Stimulated activated CD4-positive, alpha-beta T cell treated with anti-CD3 and anti-CD28 coated beads, TNF-alpha, amount 100 ng/mL, for 24 hours (primary cell): ENCODE measurements around the gene SLC4A8.
"Not testable (repeated sequence)": the region's sequence is repeated elsewhere in the genome, so short reads cannot be mapped to it uniquely, and the experiment has no call there.

ENCODE experiments used
- DNase-seq, 3 experiments: peaks; one replicate each; pipeline ENCODE4 v3.0.0-alpha.2; 2020; ENCODE audit warnings: low read depth in 3 of 3

The SLC4A8 gene

DNA sequence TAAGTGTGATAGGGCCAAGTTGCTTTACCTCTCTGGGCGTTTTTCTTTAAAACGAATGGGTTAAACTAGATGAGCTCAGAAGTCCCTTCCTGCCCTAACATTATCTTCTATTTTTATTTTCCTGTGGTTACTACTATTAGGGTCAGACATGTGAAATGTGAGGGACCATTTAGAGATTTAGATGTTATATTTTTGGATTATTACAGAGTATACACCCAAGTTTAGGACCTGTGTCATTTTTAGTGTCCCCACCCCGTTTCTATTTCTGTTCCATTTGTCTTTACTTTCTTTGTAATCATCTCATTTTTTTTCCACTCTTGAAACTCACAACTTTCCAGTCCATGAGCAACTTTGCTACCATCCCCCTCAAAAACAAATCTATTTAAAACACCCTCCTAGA is 56.3 kb downstream of the SLC4A8 start:
- DNase-seq = no peak

DNA sequence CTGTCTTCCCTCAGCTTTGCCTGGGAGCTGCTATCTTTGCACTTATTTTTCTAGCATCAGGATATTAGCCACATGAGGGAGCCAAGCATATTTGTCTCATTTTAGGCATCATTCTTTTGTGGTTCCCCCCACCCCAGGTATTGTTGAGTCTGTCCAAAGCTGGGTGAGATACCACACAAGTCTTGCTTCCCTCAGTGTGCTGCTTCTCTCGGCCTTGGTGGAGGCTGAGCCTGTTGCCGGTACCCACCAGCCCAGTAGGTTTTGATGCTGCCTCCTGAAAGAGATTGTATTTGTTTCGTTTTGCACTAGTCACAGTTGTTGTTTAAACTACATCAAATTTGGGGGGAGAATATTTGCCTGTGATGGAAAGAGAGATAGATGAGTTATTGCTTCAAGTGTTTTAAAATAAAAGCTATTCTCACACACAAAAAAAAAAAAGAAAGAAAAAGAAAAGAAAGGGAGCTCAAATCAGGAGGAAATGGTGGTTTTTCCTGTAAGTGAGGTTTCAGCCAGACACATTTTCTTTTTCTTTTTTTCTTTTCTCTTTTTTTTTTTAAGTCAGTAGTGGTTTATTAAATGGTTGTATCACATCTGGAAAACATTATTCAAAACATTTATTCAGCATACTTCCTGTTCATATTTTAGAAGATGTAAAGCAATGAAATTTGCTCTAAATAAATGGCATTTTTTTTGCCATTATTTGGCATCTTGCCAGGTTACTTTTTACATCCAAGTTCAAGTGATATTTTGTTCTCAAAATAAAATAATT is 58.5 kb downstream of the SLC4A8 start:
- DNase-seq = peak in 1 of 3 experiments; percentile 13

DNA sequence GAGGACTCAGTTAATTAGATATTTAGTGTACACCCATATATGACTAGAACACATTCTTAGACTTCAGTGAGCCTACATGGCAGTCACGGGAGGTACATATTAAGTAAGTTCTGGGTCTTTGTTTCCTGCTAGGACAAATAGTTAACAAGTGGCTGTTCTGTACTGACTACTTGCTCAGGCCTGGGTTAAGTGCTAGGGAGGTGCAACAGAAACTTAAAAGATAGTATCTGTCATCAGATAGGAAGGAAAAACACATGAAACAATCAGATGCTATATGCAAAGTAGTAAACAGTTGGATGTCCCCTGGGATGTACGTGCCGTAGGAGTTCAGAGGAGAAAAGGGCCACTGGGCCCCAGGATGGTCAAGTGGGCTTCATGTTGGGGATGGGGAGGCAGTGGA is 59.5 kb downstream of the SLC4A8 start:
- DNase-seq = no peak

DNA sequence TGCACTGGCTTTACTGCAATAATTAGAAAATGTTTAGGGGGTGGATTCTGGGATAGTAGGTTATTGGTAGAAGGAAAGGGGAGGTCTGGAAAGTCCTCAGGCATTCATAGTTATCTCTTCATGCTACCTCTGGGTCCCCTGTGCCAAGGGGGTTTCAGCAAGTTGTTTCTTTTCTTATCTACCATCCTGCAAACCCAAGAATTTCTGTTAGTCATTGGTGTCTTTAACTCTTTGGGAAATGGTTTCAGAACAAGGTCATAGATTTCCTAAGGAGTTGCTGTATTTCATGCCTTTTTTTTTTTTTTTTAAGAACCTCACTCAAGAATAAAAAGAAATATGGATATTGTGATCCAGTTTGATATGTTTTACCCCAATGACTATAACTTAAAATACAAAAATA is 63.6 kb downstream of the SLC4A8 start:
- DNase-seq = no peak

DNA sequence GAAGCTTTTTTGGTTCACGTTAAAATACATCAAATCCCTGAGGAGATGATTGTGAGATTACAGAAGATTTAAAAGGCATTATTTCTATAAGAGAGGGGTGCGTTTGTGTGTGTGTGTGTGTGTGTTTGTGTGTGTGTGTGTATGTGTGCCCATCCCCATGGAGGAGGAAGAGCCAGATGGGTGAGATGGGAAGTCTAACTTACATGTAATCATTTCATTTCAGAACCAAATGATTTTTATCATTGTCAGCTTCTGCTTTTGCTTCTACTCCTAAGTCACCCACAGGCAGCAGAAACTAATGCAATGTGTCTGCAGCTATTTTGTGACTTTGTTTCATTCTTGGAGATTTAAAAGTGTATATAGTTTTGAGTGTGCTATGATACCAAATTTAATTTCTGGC is 68.7 kb downstream of the SLC4A8 start:
- no peak for DNase-seq

DNA sequence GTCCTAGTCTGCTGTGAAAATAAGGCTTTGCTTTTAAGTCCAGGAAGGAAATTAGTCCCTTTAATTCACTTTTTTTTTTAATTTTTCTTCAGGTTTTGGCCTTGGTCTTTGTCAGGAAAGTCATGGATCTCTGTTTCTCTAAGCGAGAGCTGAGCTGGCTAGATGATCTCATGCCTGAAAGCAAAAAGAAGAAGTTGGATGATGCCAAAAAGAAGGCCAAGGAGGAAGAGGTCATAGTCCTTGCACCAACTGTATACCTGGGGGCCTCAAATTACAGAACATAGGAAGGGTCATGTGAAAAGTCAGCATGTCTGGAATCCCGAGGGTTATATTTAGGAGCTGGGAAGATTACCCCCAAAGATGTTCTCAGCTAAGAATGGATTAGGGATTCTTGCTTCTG is 72.3 kb downstream of the SLC4A8 start:
- DNase-seq = no peak

DNA sequence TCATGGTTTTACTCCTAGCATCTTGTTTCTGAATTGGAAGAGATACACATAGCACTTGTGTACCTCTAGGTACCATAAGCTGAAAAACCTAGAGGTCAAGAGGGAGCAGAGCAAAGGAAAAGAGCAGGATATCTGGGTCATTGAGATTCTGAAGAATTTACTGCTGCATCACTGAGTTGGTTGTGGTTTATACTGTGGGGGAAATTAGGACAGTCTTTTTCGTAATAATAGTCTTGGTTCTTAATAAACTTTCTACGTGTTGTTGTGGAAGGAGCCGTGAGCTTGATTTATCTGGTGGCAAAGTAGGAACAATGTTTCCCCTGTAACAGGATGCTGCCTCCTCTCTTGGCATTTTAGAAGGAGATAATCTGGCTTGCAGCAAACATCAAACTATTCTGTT is 80.2 kb downstream of the SLC4A8 start:
- DNase-seq = no peak

DNA sequence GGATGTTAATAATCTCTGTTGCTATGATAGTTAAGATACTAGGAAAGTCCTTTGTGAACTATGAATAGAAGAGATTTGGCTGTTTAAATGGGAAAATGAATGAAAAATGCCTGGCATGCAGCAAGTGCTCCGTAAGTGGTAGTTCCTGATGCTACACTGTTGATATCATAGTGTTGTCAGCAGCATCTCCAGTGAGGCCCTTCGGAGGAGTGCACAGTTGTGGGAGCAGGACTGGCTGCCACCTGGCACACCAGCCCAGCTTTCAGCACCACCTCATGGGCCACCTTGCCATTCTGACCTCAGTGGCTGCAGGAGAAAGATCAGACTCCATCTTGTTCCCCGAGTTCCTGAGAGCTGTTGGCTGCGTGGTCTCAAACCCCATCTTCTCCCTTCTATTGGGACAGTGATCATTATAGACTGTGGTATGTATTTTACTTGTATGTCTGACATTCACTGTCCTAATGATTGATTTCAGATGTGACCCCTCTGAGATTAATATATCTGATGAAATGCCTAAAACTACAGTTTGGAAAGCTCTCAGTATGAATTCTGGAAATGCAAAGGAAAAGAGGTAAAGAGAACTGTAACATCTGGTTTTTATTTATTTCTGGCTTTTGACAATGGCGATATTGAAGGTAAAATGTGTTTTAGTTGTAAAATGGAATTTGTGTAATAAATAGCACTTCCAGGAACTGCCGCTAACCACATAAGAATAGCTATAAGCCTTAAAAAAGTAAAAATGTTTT is 80.9 kb downstream of the SLC4A8 start:
- DNase-seq = no peak

DNA sequence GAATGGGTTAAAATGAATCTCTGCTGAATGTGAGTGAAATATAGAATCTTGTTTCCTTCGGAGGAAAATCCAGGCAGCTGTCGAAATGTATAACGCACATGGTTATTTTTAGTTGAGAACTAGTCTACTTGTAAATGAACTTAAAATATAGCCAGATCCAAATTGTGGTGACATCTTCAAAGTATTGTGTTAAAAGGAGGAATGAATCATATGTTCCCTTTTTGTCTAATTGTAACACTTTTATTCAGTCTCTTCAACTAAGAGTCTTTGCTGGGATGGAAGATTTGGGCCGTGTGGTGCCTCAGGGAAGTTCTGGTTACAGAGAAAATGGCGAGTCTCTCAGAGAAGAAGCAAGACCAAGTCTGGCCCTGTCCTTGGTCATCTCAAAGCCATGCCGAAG is 82.5 kb downstream of the SLC4A8 start:
- DNase-seq = no peak

DNA sequence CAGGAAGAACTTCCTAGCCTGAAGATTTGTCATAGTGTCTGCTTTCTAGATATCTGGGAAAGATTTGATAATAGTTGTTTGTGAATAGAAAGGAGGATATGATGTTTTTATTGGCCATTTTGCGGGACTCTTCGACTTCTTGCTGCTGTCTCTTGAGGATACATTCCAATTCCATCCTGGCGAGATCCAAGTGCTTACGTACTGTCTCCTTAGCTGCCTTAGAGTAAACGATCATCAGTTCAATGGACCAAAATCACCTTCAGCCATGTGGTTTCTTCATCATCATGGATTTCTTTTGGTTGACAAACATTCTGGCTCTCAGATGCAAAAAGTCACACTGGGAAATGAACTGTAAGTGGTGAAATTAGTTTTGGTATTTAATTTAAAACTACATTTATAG is 83.7 kb downstream of the SLC4A8 start:
- DNase-seq = no peak

DNA sequence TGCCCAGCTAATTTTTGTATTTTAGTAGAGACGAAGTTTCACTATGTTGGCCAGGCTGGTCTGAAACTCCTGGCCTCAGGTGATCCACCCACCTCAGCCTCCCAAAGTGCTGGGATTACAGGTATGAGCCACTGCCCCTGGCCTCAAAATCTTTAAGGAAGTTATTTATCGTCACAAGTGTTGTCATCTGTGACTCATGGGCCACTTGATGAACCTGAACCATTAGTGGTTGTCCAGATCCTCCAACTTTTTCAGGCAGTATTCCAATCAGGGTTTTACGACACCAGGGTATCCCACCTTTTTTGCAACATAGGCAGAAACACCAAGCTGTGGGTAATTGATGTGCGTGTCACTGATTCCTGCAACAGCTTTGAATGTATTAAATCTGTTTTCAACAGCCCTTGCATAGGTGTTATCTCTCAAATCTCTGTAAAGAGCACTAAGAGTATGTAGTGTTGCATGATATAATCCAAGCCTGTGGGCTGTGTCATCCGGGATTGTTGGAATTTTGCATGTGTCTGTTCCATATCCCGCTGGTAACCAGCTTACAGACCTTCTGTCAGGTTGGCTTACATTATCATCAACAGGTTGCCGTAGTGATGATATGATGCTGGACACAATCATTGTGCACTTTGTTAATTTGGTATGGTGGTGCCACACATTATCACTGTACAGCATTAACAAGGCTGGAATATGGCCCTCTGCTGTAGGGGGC is 87.1 kb downstream of the SLC4A8 start:
- DNase-seq = no peak

GRCh38 chr12:51512438-51512837 is 87.8 kb downstream of the SLC4A8 start:
- DNase-seq = no peak

GRCh38 chr12:51515037-51515436 is 90.4 kb downstream of the SLC4A8 start:
- DNase-seq = not testable (repeated sequence)

DNA sequence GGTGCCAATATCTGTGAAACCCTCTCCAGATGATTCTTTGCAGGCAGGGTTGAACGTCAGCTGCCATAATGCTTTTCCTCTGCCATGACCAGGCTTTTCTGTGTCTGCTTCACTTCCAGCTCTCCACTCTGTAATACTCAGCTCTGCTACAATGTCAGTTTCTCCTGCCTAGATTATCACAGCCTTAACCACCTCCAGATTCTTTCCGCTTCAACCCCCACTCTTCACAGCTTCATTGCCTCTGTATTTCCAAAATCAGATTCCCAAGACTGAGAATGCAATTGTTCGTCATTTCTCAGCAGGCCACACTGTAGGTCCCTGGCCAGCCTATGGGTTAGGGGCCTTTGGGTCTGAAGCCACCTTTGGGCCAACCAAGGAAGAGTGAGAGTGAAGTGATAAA is 92.7 kb downstream of the SLC4A8 start:
- no peak for DNase-seq

GRCh38 chr12:51517800-51518199 is 93.2 kb downstream of the SLC4A8 start:
- no peak for DNase-seq

GRCh38 chr12:51519755-51520154 is 95.1 kb downstream of the SLC4A8 start:
- no peak for DNase-seq

GRCh38 chr12:51520576-51521325 is 96.1 kb downstream of the SLC4A8 start:
- no peak for DNase-seq

DNA sequence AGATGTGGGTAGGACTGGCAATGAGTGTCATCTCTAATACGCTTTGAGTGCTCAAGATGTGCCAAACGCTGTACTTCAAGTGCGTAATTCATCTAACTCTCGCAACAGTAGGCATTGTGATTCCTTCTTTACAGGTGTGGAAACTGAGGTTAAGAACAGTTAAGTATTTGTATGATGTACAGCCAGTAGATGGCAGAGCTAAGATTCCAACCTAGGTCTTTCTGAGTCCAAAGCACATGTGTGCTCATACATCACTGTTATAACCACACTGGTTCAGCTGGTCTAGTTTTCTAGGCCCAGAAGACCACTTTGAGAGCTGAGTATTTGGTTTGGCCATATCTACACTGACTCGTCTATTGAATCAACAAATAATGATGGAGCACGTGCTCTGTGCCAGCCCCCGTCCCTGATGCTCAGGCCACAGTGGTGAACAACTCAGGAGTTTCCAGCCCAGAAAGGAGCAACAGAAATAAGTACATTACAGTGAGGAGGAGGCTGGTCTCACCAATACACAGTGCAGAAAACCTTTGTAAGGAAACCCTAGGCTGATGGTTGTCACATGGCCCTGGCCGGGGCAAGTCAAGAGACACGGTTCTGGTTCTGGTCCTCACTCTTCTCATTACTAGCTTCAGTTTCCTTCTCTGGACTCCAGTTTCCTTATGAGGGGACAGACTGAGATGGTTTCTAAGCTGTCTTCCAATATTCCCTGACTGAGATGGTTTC is 97.1 kb downstream of the SLC4A8 start:
- DNase-seq = no peak

- DNase-seq = no peak
Observed at GRCh38 chr12:51522696-51523095, 98.1 kb downstream of the SLC4A8 start.

- no peak for DNase-seq
Observed at GRCh38 chr12:51524386-51524901, 99.8 kb downstream of the SLC4A8 start.

GRCh38 chr12:51525518-51525917 is 100.9 kb downstream of the SLC4A8 start:
- no peak for DNase-seq
